Measurements from ENCODE around the gene KCNQ1OT1.
"Not testable (repeated sequence)": the region's sequence is repeated elsewhere in the genome, so short reads cannot be mapped to it uniquely, and the experiment has no call there.

KCNQ1OT1 gene

GRCh38 chr11:2650343-2650867 lies 49.4 kb downstream of the KCNQ1OT1 start:
- no peak for DNase-seq

GRCh38 chr11:2649848-2650247 lies 49.9 kb downstream of the KCNQ1OT1 start:
- DNase-seq, result no peak

GRCh38 chr11:2649400-2649799 lies 50.4 kb downstream of the KCNQ1OT1 start:
- no peak for DNase-seq

- DNase-seq, result no peak
Observed at GRCh38 chr11:2647953-2648352, 51.8 kb downstream of the KCNQ1OT1 start.

- DNase-seq, result no peak
Observed at GRCh38 chr11:2647167-2647566, 52.6 kb downstream of the KCNQ1OT1 start.

GRCh38 chr11:2645779-2646118 lies 54.0 kb downstream of the KCNQ1OT1 start:
- DNase-seq, result no peak

GRCh38 chr11:2644844-2645778 lies 54.7 kb downstream of the KCNQ1OT1 start:
- DNase-seq, result no peak

- DNase-seq, result no peak
Observed at GRCh38 chr11:2643746-2644145, 56.0 kb downstream of the KCNQ1OT1 start.

GRCh38 chr11:2641623-2642022 lies 58.2 kb downstream of the KCNQ1OT1 start:
- DNase-seq, result no peak

- DNase-seq, result not testable (repeated sequence)
Observed at GRCh38 chr11:2639763-2640162, 60.0 kb downstream of the KCNQ1OT1 start.

- DNase-seq, result no peak
Observed at GRCh38 chr11:2631161-2631560, 68.6 kb downstream of the KCNQ1OT1 start.

- no peak for DNase-seq
Observed at GRCh38 chr11:2630679-2631078, 69.1 kb downstream of the KCNQ1OT1 start.

- DNase-seq, result no peak
Observed at GRCh38 chr11:2625183-2625582, 74.6 kb downstream of the KCNQ1OT1 start.

- DNase-seq, result no peak
Observed at GRCh38 chr11:2621894-2622293, 77.9 kb downstream of the KCNQ1OT1 start.

- DNase-seq, result peak in 1 of 2 experiments; percentile 13
Observed at GRCh38 chr11:2612884-2613571, 86.8 kb downstream of the KCNQ1OT1 start.

- no peak for DNase-seq
Observed at GRCh38 chr11:2609345-2609744, 90.4 kb downstream of the KCNQ1OT1 start.

GRCh38 chr11:2599561-2600189 lies 100.1 kb downstream of the KCNQ1OT1 start:
- no peak for DNase-seq

GRCh38 chr11:2595204-2595603 lies 104.6 kb downstream of the KCNQ1OT1 start:
- no peak for DNase-seq

GRCh38 chr11:2594267-2594666 lies 105.5 kb downstream of the KCNQ1OT1 start:
- DNase-seq, result no peak

GRCh38 chr11:2593393-2593950 lies 106.3 kb downstream of the KCNQ1OT1 start:
- no peak for DNase-seq

GRCh38 chr11:2592559-2593392 lies 107.0 kb downstream of the KCNQ1OT1 start:
- DNase-seq, result no peak

- DNase-seq, result no peak
Observed at GRCh38 chr11:2591805-2592204, 108.0 kb downstream of the KCNQ1OT1 start.

Data from SHP77 (cell line).